Stimulated activated CD4-positive, alpha-beta T cell treated with anti-CD3 and anti-CD28 coated beads, Interleukin-4, amount 100 ng/mL, for 1 hour (primary cell): ENCODE results near the gene SFMBT1.
"Not testable (repeated sequence)": the region's sequence is repeated elsewhere in the genome, so short reads cannot be mapped to it uniquely, and the experiment has no call there.

Experiments
- DNase-seq: peaks from one replicate; pipeline ENCODE4 v3.0.0-alpha.2; 2020

Gene SFMBT1

DNA sequence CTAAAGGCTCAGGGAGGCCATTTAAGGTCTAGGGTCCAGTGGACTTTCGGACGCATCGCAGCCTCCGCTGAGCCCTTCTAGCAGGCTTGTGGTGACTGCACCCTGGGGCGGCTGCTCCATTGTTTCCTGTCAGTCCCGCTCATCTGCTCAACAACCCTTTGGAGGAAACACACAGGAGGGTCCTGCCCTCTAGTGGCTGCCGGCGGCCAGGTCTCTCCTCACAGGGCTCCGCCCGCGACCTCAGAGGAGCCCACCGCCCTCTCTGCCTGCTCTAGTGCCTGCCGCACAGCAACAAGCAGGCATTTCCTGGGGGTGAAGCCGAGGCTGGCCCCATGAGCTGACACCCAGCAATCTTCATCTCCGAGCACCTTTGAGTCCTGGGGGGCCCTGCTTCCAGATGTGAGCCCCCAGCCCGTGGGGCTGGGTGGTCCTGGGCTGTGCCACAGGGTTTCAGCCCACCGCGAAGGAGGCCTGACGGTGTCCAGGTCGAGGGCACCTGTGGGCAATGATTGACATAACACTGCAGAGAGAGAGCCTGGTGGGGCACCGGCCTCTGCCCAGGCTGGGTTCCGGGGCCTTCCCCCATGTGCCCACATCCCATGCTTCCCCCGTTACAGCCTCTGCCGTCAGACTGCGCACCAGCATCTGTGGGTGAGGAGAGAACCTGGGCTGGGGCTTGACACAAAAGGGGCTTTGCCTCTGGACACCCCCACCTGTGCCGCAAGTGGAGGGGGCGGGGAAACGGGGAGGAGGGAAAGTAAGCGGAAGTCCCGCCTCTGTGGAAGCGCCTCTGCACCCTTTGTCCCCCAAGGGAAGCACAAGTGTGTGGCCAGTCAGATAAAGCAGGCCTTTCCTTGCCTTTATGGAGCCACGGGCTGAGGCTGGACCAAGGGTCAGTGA, 27.0 kb upstream of the SFMBT1 start:
- peak; percentile 87 for DNase-seq

GRCh38 chr3:53071882-53072431, 26.1 kb upstream of the SFMBT1 start:
- DNase-seq: no peak

GRCh38 chr3:53069422-53070068, 23.7 kb upstream of the SFMBT1 start:
- DNase-seq: no peak

GRCh38 chr3:53068176-53068575, 22.3 kb upstream of the SFMBT1 start:
- DNase-seq: no peak

DNA sequence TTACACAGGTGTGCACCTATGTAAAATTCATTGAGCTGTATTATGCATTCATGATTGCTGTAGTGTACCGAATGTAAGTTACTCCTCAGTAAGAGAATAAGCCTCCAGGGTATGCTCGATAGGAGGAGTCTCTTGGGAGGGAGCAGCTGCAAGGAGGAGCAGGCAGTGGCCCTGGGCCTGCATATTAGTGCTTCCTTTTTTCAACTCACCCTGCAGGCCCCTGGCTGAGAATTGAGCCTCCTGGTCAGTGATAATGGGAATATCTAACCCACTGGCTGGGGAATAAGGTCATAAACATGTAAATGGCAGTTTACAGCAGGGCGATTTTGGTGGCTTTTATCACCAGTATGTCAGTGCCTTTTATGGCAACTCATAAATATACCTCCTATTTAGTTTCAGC, 21.7 kb upstream of the SFMBT1 start:
- DNase-seq: no peak

DNA sequence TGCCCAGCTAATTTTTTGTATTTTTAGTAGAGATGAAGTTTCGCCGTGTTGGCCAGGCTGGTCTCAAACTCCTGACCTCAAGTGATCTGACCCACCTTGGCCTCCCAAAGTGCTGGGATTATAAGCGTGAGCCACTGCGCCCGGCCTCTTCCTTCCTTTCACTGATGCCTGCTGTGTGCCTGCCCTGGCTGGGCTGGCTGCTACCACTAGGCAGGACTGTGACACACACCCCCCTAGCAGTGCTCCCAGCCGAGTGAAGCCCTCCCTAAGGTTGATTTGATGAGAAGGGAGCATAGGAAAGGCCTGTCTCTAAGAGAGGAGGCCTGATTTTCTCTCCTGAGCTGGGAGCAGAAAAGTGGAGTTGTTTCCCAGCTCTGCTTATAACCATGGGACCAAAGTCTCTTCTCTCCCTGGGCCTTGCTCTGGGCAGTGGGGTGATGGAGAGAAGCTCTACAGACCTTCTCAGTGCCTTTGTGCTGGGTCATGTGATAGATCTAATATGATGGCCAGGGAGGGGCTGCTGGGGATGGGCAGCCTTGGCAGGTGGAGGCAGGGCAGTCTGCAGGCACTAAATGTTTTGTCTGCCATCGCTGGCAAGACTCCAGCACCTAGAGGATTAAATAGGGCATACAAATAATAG, 20.1 kb upstream of the SFMBT1 start:
- no peak for DNase-seq

DNA sequence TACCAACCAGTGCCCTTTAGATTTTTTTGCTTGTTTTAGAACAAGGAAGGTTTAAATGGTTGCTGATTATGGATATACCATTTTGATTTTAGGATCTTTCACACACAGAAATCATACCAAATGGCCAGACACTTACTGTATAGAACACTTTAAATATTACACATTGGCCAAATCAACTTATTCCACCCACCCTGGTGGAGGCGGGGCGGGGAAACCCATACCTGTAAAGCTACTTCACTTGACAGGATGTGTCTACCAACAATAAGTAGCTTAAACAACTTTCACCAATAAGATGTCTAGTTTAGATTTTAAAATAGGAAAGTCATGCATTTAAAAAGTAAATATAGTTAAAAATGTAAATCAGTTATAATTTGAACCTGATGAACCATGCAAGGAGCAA, 17.0 kb upstream of the SFMBT1 start:
- no peak for DNase-seq

DNA sequence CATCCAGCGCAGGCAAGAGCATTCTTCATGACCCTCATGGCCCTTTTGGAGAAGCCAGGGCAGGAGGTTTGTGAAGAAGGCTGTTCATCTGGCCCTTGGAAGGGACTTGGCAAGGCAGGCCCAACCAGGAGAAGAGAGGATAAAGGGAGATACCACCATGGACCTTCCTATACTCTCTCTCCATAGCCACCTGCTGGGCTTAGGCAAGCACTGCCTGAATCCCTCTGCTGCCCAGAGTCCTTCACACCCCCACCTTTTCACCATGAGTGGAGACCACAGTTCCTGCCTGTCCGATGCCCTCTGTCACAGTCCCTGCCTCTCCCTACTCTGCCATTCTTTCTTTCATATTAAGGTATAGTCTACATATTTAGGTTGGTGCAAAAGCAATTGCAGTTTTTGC, 10.6 kb upstream of the SFMBT1 start:
- DNase-seq: no peak

DNA sequence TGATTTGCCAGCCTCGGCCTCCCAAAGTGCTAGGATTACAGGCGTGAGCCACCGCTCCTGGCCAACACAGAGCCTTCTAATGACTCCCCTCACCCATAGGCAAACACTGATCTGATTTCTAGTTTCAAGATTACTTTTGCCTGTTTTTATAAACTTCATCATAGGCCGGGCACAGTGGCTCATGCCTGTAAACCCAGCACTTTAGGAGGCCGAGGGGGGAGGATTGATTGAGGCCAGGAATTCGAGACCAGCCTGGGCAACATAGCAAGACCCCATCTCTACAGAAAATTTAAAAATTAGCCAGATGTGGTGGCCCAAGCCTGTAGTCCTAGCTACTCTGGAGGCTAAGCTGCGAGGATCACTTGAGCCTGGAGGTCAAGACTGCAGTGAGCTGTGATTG, 8.4 kb upstream of the SFMBT1 start:
- DNase-seq: not testable (repeated sequence)

- DNase-seq: no peak
These were observed 6.1 kb upstream of the SFMBT1 start for GRCh38 chr3:53051929-53052328.

GRCh38 chr3:53049987-53050386, 4.1 kb upstream of the SFMBT1 start:
- no peak for DNase-seq

DNA sequence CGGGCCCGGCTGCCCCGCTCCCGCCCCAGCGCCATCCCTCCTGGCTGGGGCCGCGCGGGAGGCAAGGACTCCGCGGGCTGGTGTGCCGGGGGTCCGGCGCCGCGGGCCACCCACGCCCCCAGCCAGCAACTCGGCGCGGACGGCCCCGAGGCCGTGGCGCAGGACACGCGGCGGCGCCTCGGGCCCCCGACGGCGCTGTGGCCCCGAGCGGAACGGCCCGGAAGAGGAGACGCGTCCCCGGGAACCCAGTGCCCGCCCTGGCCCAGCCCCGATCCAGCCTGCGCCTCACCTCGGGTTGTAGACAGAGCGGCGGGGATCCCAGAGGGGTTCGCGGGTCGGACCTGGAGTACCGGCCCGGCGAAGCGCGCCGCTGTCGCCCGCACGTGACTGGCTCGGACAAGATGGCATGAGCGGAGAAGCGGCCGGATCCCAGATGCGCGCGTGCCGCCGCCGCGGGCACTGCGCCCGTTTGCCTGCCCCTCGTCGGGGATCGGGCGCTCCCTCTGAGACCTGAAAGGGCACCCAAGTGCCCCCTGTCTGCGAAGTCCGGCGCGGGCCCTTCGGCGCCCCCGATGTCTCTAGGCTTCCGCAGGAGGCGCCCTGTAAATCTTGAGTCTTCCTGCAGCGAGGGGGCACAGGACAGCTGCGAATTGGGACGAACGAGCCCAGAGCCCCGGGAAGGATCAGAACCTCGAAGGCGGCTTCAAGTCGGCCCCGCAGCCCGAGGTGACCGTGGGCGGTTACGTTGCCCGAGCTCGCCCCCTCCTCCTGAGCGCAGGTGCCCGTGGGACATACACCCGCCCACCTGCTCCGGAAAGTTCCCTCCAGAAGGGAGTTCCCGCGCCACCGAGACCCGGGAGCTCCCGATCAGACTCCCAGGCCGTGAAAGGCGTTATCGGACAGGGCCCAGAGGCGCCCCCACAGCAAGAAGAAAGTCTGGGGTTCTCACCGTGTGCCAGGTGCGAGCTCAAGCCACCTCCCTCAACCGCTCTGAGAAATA, 598 bp upstream of the SFMBT1 start:
- peak; percentile 52 for DNase-seq

DNA sequence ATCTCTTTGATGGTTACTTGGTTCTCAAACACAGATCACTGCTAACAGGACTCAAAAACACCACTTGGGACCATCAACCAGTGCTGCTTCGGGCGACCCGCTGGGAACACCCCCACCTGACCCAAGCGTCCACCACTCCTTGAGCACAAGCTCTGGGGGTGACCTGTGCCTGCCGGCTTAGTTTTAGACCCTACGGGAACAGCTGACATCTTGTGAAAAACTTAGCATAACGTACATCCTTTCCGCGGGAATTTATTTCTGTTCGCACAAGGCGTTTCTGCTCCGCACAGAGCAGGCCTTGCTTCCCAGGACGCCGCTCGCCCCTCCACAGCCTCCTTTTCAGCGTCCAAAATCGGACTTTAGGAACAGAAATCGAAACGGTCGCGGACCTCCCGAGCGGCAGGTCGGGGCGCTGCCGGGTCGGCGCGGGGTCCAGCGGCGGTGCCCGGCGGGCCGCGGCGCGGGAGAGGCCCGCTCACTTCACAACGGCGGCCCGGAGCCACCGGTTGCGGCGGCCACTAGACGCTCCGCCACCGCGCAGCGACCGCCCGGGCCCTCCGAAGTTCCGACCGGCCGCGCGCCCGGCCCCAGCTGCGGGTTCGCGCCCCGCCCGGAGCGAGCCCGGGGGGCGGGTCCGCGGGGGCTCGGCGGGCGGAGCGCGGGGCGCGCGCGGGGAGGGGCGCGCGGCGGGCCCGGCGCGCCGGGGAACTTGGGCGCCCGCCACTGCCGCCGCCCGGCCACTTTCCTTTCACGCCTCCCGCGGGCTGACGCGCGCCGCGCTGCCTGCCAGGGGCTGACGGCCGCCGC, 959 bp downstream of the SFMBT1 start:
- peak; percentile 62 for DNase-seq

DNA sequence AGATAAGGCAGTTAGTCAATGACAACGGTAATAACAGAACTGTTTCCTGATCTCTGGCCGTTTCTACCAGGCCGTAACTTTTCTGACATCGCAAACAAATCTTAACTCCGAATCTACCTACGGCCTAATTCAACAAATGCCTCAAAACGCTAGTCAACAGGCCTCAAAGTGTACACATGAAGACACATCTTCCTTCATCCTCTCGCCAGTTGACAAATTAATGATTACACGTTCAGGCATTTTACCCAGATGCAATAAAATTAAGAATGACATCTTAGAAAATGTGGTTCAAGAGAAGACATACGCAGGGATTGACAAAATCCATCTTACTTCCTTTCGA, 1.5 kb downstream of the SFMBT1 start:
- no peak for DNase-seq

- no peak for DNase-seq
These were observed 2.1 kb downstream of the SFMBT1 start for GRCh38 chr3:53043738-53044137.

GRCh38 chr3:53042651-53043050, 3.2 kb downstream of the SFMBT1 start:
- DNase-seq: no peak

- no peak for DNase-seq
These were observed 5.5 kb downstream of the SFMBT1 start for GRCh38 chr3:53040351-53040820.

DNA sequence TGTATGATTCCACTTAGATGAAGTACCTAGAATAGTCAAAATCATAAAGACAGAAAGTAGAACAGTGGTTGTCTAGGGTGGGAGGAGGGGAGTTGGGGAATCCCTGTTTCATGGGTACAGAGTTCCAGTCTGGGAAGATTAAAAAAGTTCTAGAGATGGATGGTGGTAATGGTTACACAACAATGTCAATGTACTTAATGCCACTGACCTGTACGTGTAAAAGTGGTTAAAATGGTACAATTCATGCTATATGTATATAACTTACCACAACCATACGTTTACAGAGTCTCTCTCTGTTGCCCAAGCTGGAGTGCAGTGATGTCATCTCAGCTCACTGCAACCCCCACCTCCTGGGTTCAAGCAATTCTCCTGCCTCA, 6.5 kb downstream of the SFMBT1 start:
- DNase-seq: no peak

DNA sequence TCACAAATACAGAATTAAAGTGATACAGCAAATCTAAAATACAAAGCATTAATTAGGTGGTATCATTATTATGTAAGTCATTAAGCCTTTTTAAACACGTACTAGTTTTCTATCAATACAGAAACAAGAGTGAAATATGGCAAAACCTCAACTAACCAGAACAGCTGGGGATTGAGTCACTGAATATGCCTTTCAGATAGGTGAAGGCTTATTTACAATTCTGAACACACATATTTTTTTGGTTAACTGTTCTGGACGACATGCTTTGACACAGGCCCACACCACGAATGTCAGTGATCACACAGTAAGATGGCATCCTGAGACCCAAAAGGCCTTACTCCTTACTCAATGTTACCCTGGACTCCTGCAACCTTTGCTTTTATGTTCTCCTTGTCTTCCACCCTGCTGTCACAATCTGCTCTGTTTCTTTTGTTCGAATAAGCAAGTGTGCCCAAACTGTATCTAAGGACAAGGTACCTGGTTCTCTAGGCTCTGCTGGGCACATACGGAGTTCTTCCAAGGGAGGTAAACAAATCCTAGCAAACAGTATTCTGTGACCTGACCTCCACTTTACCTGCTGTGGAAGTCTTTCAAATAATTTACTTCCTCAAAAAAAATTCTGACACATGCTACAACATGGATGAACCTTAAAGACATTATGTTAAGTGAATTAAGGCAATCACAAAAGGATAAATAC, 7.0 kb downstream of the SFMBT1 start:
- no peak for DNase-seq

DNA sequence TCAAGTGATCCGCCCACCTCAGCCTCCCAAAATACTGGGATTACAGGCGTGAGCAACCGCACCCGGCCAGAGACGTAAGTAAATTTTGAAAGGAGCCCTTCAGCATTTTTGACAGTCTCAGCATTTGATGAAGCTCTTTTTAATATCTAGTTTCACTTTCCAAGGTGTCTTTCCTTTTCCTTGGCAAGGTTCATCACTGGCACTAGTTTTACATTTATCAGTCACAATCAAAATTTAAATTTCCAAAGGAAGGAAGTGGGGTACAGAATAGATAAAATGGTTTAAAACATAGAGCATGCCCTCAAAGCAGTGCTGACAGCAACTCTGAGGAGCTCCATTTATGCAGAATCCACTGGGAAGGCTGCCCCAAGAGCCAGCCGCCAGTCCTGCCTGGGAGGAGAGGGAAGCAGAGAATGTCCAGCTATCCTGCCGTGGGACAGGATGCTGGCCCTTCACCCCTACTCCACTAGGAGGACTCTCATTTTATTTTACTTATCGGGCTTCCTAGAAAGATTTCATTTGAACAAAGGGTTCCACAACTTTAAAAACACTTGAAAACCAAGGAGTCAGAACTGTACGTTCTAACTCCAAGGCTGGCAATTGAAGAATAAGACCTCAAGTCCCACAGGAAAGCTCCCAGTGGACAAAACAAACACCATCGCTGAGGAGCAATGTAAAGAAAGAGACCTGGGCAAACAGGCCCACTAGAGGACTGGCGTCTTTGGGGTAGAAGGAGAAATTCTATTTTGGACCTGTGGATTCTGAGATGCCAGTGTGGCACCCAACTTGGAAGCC, 9.9 kb downstream of the SFMBT1 start:
- DNase-seq: no peak
